Germinal center (tissue), 1 donor: ENCODE results near the gene INTS12.
"Not testable (repeated sequence)": the region's sequence is repeated elsewhere in the genome, so short reads cannot be mapped to it uniquely, and the experiment has no call there.

Source experiments
- DNase-seq: peaks from one replicate; pipeline ENCODE4 v3.0.0; 2012; ENCODE audit warnings: mixed read lengths, low spot score

INTS12 gene

GRCh38 chr4:105708181-105709080 is at the start of gene INTS12, which contains the start of gene GSTCD:
Gene INTS12 (minus strand): TSS chr4:105708689. CDS start chr4:105700005, 8,684 bp downstream.
Gene GSTCD (plus strand): TSS chr4:105708784. CDS start chr4:105717614, 8,830 bp downstream.
- DNase-seq, result peak; percentile 86

GRCh38 chr4:105755375-105755774 is 46.9 kb upstream of the INTS12 start:
- no peak for DNase-seq

- DNase-seq, result no peak
Observed at GRCh38 chr4:105753361-105753760, 44.9 kb upstream of the INTS12 start.

GRCh38 chr4:105751718-105752299 is 43.3 kb upstream of the INTS12 start:
- DNase-seq, result no peak

GRCh38 chr4:105748222-105748621 is 39.7 kb upstream of the INTS12 start:
- DNase-seq, result no peak

GRCh38 chr4:105741548-105741947 is 33.1 kb upstream of the INTS12 start:
- DNase-seq, result no peak

GRCh38 chr4:105735217-105735616 is 26.7 kb upstream of the INTS12 start:
- not testable (repeated sequence) for DNase-seq

GRCh38 chr4:105729895-105730294 is 21.4 kb upstream of the INTS12 start:
- not testable (repeated sequence) for DNase-seq

- no peak for DNase-seq
Observed at GRCh38 chr4:105725623-105726022, 17.1 kb upstream of the INTS12 start.

GRCh38 chr4:105719204-105719603 is 10.7 kb upstream of the INTS12 start:
- no peak for DNase-seq

GRCh38 chr4:105715692-105716278 is 7.3 kb upstream of the INTS12 start:
- no peak for DNase-seq

GRCh38 chr4:105714932-105715331 is 6.4 kb upstream of the INTS12 start:
- DNase-seq, result no peak

- peak; percentile 31 for DNase-seq
Observed at GRCh38 chr4:105714071-105714521, 5.6 kb upstream of the INTS12 start.

GRCh38 chr4:105712766-105713165 is 4.3 kb upstream of the INTS12 start:
- no peak for DNase-seq

- no peak for DNase-seq
Observed at GRCh38 chr4:105710678-105711077, 2.2 kb upstream of the INTS12 start.

GRCh38 chr4:105710012-105710600 is 1.6 kb upstream of the INTS12 start:
- DNase-seq, result no peak

- DNase-seq, result peak; percentile 26
Observed at GRCh38 chr4:105709081-105709450, 577 bp upstream of the INTS12 start.

GRCh38 chr4:105707782-105708180 is 708 bp downstream of the INTS12 start:
- DNase-seq, result no peak

GRCh38 chr4:105698607-105699006 is 9.9 kb downstream of the INTS12 start:
- DNase-seq, result no peak

GRCh38 chr4:105695832-105696231 is 12.7 kb downstream of the INTS12 start:
- DNase-seq, result not testable (repeated sequence)

- not testable (repeated sequence) for DNase-seq
Observed at GRCh38 chr4:105694812-105695211, 13.7 kb downstream of the INTS12 start.

- DNase-seq, result no peak
Observed at GRCh38 chr4:105686571-105686970, 21.9 kb downstream of the INTS12 start.
